Neural cell (in vitro differentiated cells): ENCODE measurements around the gene HDAC11.

Experiments
- EP300 ChIP-seq: fragments of 450-650 bp; conservative IDR thresholded peaks from 2 replicates; pipeline ENCODE4 v1.6.1; 2014; ENCODE audit warnings: antibody characterized with exemption, mild to moderate bottlenecking, moderate library complexity; ENCODE audit not compliant: poor library complexity, severe bottlenecking
- EZH2 ChIP-seq: fragments of 200-600, 300-800 bp; shearing (Covaris generic), sonication (generic); IDR thresholded peaks from 2 replicates; pipeline ENCODE4 v1.6.1; 2014; ENCODE audit warnings: antibody characterized with exemption, low read length, borderline replicate concordance, mild to moderate bottlenecking; ENCODE audit not compliant: insufficient read depth, poor library complexity, severe bottlenecking
- POLR2AphosphoS5 ChIP-seq: IDR thresholded peaks from 2 replicates; pipeline ENCODE4 v1.6.1; 2012
- TAF1 ChIP-seq: IDR thresholded peaks from 2 replicates; pipeline ENCODE4 v1.6.1; 2012; ENCODE audit warnings: low read depth
- TF ChIP-seq, protein P1 (sequence below): fragments of 450-650 bp; IDR thresholded peaks from 2 replicates; pipeline ENCODE4 v1.5.1; 2014; ENCODE audit warnings: antibody characterized with exemption, mild to moderate bottlenecking, moderate library complexity; ENCODE audit not compliant: poor library complexity, severe bottlenecking

GRCh38 chr3:13555753-13556152 is 75.6 kb downstream of the HDAC11 start:
- TF ChIP-seq EZH2 (no peak), EP300 (no peak), TAF1 (no peak), POLR2AphosphoS5 (no peak)
- TF ChIP-seq, protein P1, sequence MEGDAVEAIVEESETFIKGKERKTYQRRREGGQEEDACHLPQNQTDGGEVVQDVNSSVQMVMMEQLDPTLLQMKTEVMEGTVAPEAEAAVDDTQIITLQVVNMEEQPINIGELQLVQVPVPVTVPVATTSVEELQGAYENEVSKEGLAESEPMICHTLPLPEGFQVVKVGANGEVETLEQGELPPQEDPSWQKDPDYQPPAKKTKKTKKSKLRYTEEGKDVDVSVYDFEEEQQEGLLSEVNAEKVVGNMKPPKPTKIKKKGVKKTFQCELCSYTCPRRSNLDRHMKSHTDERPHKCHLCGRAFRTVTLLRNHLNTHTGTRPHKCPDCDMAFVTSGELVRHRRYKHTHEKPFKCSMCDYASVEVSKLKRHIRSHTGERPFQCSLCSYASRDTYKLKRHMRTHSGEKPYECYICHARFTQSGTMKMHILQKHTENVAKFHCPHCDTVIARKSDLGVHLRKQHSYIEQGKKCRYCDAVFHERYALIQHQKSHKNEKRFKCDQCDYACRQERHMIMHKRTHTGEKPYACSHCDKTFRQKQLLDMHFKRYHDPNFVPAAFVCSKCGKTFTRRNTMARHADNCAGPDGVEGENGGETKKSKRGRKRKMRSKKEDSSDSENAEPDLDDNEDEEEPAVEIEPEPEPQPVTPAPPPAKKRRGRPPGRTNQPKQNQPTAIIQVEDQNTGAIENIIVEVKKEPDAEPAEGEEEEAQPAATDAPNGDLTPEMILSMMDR: no peak
